Mucosa of descending colon (tissue), 3 donors: ENCODE measurements around the gene CTU2. TPM values are rescaled to one million over a fixed set of nuclear protein-coding genes. Genes with fewer than 3 reads are reported as not detected.
A peak's percentile ranks its signal among the peaks of the same experiment; 100 is the strongest.

ENCODE experiments used
- ATAC-seq: fragments of 200-7000 bp; cut with Tn5 transposase; one replicate; pipeline ENCODE4 v1.9.1; 2020; ENCODE audit warnings: mild to moderate bottlenecking, moderate library complexity
- DNase-seq, 3 donors: peaks; one replicate each; pipeline ENCODE4 v3.0.0-alpha.2; 2020
- H3K36me3 ChIP-seq: fragments of 200-600 bp; one replicate; pipeline ENCODE4 v1.8.0; 2021; ENCODE audit warnings: low read depth, mild to moderate bottlenecking
- H3K4me1 ChIP-seq: fragments of 200-600 bp; one replicate; pipeline ENCODE4 v1.8.0; 2021; ENCODE audit warnings: low read depth, mild to moderate bottlenecking
- H3K4me3 ChIP-seq: fragments of 200-600 bp; one replicate; pipeline ENCODE4 v1.8.0; 2021; ENCODE audit warnings: mild to moderate bottlenecking
- H3K9me3 ChIP-seq: fragments of 200-600 bp; one replicate; pipeline ENCODE4 v1.8.0; 2021; ENCODE audit warnings: mild to moderate bottlenecking
- intact Hi-C, 2 donors: fragments of 100-400 bp; cut with DNase I in 1 of 2; cut with micrococcal nuclease in 1 of 2; formaldehyde crosslinking; loops; one replicate each; pipeline versions ENCODE4 v1.11.0 to v1.11.1; 2022; cut with DNase I, micrococcal nuclease
- total RNA-seq, 3 donors: library from RNA; stranded (reverse); fragmentation: NEBNext Ultra II Directional in 2 of 3; extraction: Animal tissue kit (Norgen Biotek cat#: 25700) in 2 of 3; gene quantifications; one replicate each; pipeline versions ENCODE4 v1.2.1 to v1.2.4, GENCODE V29; 2021 to 2023
- TF ChIP-seq, protein P1 (sequence below): fragments of 200-600 bp; IDR thresholded peaks from one replicate; pipeline ENCODE4 v1.8.0; 2022; ENCODE audit warnings: antibody characterized with exemption, mild to moderate bottlenecking
- donor health status: DM: no; HTN: no; CAD: no; lungs with moderate emphysema.
- donor health status: DM: no; HTN: no; CAD: no.
- donor health status: DM: no; HTN: yes; CAD: no.

CTU2 gene
- total RNA-seq, 3 donors from 2014 or later, result 9.6 to 16.1 (median 13.6) TPM

DNA sequence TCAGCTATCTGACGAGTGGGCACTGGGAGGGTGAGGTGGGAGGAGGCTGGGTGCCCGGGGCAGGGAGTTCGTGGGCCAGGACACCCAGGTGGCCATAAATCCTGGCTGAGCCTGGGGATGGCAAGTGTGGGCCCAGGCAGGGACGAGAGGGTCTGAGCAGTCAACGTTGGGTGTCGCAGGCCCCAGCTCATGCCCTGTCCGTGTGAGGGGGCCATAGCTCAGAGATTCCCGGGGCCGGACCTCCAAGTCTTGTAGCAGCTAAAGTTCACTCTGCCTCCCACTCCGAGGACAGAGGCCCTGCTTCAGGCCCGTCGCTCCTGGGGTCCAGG lies 34.4 kb downstream of the CTU2 start:
- TF ChIP-seq, protein P1, sequence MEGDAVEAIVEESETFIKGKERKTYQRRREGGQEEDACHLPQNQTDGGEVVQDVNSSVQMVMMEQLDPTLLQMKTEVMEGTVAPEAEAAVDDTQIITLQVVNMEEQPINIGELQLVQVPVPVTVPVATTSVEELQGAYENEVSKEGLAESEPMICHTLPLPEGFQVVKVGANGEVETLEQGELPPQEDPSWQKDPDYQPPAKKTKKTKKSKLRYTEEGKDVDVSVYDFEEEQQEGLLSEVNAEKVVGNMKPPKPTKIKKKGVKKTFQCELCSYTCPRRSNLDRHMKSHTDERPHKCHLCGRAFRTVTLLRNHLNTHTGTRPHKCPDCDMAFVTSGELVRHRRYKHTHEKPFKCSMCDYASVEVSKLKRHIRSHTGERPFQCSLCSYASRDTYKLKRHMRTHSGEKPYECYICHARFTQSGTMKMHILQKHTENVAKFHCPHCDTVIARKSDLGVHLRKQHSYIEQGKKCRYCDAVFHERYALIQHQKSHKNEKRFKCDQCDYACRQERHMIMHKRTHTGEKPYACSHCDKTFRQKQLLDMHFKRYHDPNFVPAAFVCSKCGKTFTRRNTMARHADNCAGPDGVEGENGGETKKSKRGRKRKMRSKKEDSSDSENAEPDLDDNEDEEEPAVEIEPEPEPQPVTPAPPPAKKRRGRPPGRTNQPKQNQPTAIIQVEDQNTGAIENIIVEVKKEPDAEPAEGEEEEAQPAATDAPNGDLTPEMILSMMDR, result no peak
- Histone ChIP-seq H3K9me3 (no peaks in the 10 kb centered on the region), H3K36me3 (no peaks in the 10 kb centered on the region), H3K4me3 (no peak overlapping the region), H3K4me1 (peaks cover 14% of the 10 kb centered on the region)
- ATAC-seq (no peak), DNase-seq (no peak)
- intact Hi-C loops, result loop anchor here in 1 of 2 donors (5.0 kb wide), 1 partner anchor 42 kb away; no protein-coding TSS in a partner anchor

DNA sequence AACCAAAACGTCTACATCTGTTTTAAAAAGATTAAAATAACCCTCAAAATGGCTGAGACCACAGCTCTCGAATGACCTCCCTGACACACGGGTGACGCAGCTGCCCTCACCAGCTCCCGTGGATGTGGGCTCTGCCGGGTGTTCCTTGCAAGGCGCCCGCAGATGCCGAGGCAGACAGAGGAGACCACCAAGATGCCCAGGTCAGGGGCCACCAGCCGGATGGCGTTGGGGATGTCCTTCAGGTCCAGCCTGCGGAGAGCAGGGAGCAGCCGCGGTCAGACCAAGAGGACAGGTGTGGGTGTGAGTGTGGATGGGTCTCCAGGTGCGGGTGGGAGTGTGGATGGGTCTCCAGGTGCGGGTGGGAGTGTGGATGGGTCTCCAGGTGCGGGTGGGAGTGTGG lies 35.1 kb downstream of the CTU2 start:
- no peak for ATAC-seq

DNA sequence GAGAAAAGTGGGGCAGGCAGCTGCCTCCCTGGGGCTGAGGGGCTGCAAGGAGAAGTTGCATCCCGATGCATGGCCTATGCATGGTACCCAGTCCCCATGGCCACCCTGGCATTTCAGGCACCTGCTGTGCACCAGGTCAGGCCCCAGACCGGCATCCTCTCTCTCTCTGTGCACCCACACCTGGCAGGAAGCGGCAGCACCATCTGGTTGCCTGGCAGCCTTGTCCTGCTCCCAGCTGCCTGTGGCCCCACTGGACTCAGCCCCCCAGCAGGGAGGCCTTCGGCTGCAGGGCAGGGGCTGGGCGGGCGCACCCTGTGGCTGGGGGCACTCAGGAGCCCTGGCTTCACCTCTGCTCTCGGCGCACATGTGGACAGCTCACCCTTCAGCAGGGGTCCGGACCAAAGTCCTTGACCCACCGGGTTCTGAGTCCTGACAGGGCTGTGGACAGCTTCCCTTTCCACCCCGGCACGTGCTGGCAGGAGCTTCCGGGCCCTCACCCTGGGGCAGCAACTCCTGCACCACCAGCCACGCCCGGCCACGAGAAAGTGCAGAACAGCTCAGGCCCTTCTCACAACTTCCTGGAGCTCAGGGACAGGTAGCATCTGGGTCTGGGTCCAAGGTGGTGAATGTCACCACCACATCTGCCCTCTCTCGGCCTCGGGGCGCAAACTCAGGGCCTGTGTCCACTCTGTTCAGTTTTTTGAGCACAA lies 36.7 kb downstream of the CTU2 start:
- intact Hi-C loops, result loop anchor here in 1 of 2 donors (5.0 kb wide), 1 partner anchor 39 kb away; no protein-coding TSS in a partner anchor
- no peaks in the 10 kb centered on the region for H3K9me3 ChIP-seq
- no peaks in the 10 kb centered on the region for H3K36me3 ChIP-seq
- H3K4me3 ChIP-seq, result no peak overlapping the region
- TF ChIP-seq, protein P1, result no peak
- H3K4me1 ChIP-seq, result peaks cover 14% of the 10 kb centered on the region
- DNase-seq (peak in 1 of 3 donors; percentile 60), ATAC-seq (peak; percentile 11)

More for the DNA sequence above, 35.1 kb downstream of the CTU2 start:
- intact Hi-C loops, result loop anchor here in 1 of 2 donors (5.0 kb wide), 1 partner anchor 41 kb away; no protein-coding TSS in a partner anchor
- H3K4me1 ChIP-seq, result peaks cover 14% of the 10 kb centered on the region
- no peak for DNase-seq
- no peaks in the 10 kb centered on the region for H3K9me3 ChIP-seq
- TF ChIP-seq, protein P1, result no peak
- no peak overlapping the region for H3K4me3 ChIP-seq
- H3K36me3 ChIP-seq, result no peaks in the 10 kb centered on the region

DNA sequence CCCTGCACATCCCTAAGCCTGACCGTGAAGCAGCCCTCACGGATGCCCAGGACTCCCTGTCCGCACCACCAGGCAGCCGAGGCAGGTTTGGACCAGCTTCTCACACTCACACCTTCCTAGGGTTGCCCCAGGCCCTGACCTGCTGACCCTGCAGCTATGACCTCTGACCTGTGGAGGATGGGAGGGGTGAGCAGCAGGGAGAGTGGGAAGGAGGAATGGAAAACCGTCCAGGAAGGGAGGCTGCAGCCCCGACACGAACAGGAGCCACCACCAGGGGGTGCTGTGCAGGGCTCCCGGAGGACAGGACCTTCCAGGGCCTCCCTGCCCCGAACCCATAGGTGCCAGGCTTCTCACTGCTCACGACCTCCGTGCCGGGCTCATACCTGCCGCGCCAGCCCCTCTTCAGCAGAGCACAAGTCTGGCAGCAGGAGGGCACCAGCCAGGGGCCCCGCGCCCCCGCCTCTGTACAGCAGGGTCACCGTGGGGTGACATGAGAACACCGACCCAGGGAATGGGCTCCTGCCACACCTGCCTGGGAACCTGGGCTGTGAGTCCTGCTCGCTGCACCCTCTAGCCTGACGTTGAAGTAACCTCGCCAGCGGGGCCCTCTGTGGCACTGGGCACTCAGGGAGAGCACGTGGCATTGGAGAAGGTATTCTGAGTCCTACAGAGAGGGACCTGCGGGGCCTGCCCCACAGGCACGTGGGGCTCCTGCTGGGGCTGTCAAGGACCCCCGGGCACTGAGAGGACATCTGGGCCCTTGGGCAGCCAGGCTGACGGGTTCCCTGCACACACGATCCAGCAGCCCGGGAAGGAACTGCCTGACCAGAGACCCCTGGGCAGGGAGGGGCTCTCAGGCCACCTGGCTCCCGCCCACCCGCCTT lies 37.6 kb downstream of the CTU2 start:
- Histone ChIP-seq H3K4me1 (peaks cover 14% of the 10 kb centered on the region), H3K4me3 (no peak overlapping the region), H3K36me3 (no peaks in the 10 kb centered on the region), H3K9me3 (no peaks in the 10 kb centered on the region)
- ATAC-seq, result peak; percentile 86
- DNase-seq, result peak; percentile 83 to 91 (median 89)
- intact Hi-C loops, result loop anchor here in 1 of 2 donors (5.0 kb wide), 1 partner anchor 38 kb away; no protein-coding TSS in a partner anchor
- TF ChIP-seq, protein P1, result peak; percentile 92

DNA sequence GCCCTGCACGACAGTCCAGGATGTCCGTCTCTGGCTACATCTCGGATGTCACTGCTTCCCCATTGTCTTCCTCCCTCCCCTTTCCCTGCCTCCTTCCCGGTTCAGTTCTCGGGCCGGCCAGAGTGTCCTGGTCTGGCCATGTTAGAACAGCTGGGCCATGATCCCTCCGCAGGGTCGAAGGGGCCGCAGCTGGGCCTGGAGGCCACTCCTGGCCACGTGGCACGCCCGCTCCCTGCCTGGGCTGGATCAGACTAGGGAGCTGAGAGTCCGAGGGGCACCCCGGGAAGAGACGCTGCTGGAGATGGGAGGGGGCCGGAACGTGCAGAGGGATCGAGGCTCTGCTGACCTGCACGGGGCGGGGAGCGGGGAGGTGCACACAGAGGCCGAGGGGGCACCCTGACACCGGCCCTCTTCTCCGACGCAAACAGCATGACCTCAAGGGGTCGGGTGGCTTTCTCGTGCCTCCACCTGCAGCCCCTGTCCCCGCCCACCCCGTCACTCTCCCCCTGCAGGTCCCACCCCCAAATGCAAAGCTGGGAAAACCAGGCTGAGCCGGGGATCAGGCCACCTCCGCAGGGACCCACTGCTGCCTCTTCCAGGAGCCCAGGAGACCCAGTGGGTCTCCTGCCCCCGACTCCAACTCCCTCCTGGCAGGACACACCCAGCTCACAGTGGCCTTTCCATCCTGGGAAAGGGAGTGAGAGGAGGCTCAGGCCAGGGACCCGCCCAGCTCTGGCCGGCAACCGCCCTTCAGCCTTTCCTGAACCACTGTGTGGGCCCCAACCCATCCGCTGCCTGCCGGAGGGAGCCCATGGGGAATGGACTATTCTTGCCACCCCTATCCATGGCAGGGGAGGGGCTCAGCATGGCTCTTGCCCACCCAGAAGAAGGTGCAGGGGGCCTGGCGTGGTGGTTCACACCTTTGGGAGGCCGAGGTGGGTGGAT lies 38.5 kb downstream of the CTU2 start:
- Histone ChIP-seq H3K36me3 (no peaks in the 10 kb centered on the region), H3K4me3 (no peak overlapping the region), H3K4me1 (peaks cover 14% of the 10 kb centered on the region), H3K9me3 (no peaks in the 10 kb centered on the region)
- DNase-seq (no peak), ATAC-seq (peak; percentile 15)
- intact Hi-C loops, result loop anchor here in 1 of 2 donors (5.0 kb wide), 1 partner anchor 37 kb away; no protein-coding TSS in a partner anchor
- TF ChIP-seq, protein P1, result no peak
